Measurements from ENCODE around the gene SFXN4. TPM values are rescaled to one million over a fixed set of nuclear protein-coding genes. Genes with fewer than 3 reads are reported as not detected.

The SFXN4 gene
- total and polyA plus RNA-seq, 4 donors: 12.4 to 34.1 (median 24.1) TPM

- WGBS: 82% methylated on average over 8 of the region's 8 CpGs
- no peak for TF ChIP-seq GABPA (IDR thresholded peaks at IDR 0.05 in 1 of 2, conservative IDR thresholded peaks at IDR 0.05 in 1 of 2)
- TF ChIP-seq MAX (IDR thresholded peaks at IDR 0.05): no peak
- TF ChIP-seq HNF4A (conservative IDR thresholded peaks at IDR 0.05): no peak
- no peak for TF ChIP-seq JUND (IDR thresholded peaks at IDR 0.05)
- DNase-seq (ENCODE audit: low spot score): no peak
- H3K27ac ChIP-seq (ENCODE audit: low read depth in 1 of 2, low read length in 2 of 2): peak overlapping the region in 1 of 2 donors; percentile 94
- no peak overlapping the region for H3K9ac ChIP-seq (ENCODE audit: low read depth in 1 of 2, low read length in 2 of 2)
- peaks cover 3 to 33% (median 29%) of the 10 kb centered on the region in 4 donors for H3K36me3 ChIP-seq (ENCODE audit: control insufficient read depth in 4 of 4, insufficient read depth in 3 of 4, low read depth in 1 of 4, low read length in 3 of 4)
- no peak overlapping the region for H3K4me3 ChIP-seq (ENCODE audit: low read depth in 1 of 3, low read length in 3 of 3)
- H3K4me1 ChIP-seq (ENCODE audit: control insufficient read depth in 4 of 4, insufficient read depth in 4 of 4, low read length in 3 of 4): peaks cover 0 to 20% (median 7%) of the 10 kb centered on the region in 4 donors
- H3K27me3 ChIP-seq (ENCODE audit: control insufficient read depth in 4 of 4, insufficient read depth in 4 of 4, low read length in 3 of 4): no peaks in the 10 kb centered on the region
- no peaks in the 10 kb centered on the region for H3K9me3 ChIP-seq (ENCODE audit: control insufficient read depth in 4 of 4, low read length in 3 of 4)
Measured at GRCh38 chr10:119167041-119167440, 1.5 kb upstream of the SFXN4 start.

GRCh38 chr10:119166564-119166963 is 1.1 kb upstream of the SFXN4 start:
- TF ChIP-seq NR2F2 (IDR thresholded peaks at IDR 0.05): no peak
- no peak for TF ChIP-seq CTCF (IDR thresholded peaks at IDR 0.05; ENCODE audit: low read depth, low read length, missing input control)
- no peak for TF ChIP-seq RXRA (IDR thresholded peaks at IDR 0.05)
- no peak for TF ChIP-seq SP1 (IDR thresholded peaks at IDR 0.05)
- TF ChIP-seq REST (IDR thresholded peaks at IDR 0.05): no peak
- TF ChIP-seq EGR1 (IDR thresholded peaks at IDR 0.05; ENCODE audit: low read depth in 2 of 2): no peak
- TF ChIP-seq TAF1 (conservative IDR thresholded peaks at IDR 0.05): no peak
- no peak for TF ChIP-seq ATF3 (IDR thresholded peaks at IDR 0.05)
- no peak for TF ChIP-seq HNF4A (conservative IDR thresholded peaks at IDR 0.05)
- no peak for TF ChIP-seq RAD21 (IDR thresholded peaks at IDR 0.05)
- TF ChIP-seq GABPA (IDR thresholded peaks at IDR 0.05 in 1 of 2, conservative IDR thresholded peaks at IDR 0.05 in 1 of 2): no peak
- TF ChIP-seq FOXA2 (IDR thresholded peaks at IDR 0.05): no peak
- no peak for TF ChIP-seq JUND (IDR thresholded peaks at IDR 0.05)
- no peak for TF ChIP-seq HNF4G (IDR thresholded peaks at IDR 0.05)
- TF ChIP-seq MAX (IDR thresholded peaks at IDR 0.05): no peak
- DNase-seq (ENCODE audit: low spot score): no peak
- Histone ChIP-seq H3K36me3 (ENCODE audit: control insufficient read depth in 4 of 4, insufficient read depth in 3 of 4, low read depth in 1 of 4, low read length in 3 of 4) (peaks cover 2 to 29% (median 25%) of the 10 kb centered on the region in 4 donors), H3K4me1 (ENCODE audit: control insufficient read depth in 4 of 4, insufficient read depth in 4 of 4, low read length in 3 of 4) (peaks cover 0 to 20% (median 7%) of the 10 kb centered on the region in 4 donors), H3K27me3 (ENCODE audit: control insufficient read depth in 4 of 4, insufficient read depth in 4 of 4, low read length in 3 of 4) (no peaks in the 10 kb centered on the region), H3K9me3 (ENCODE audit: control insufficient read depth in 4 of 4, low read length in 3 of 4) (no peaks in the 10 kb centered on the region), H3K4me3 (ENCODE audit: low read depth in 1 of 3, low read length in 3 of 3) (no peak overlapping the region), H3K9ac (ENCODE audit: low read depth in 1 of 2, low read length in 2 of 2) (no peak overlapping the region), H3K27ac (ENCODE audit: low read depth in 1 of 2, low read length in 2 of 2) (peak overlapping the region; percentile 94 to 95)
- WGBS: 68% methylated on average over 8 of the region's 8 CpGs
